Hepatocyte (in vitro differentiated cells): ENCODE measurements around the gene GRID1.

Experiments used
- EZH2 ChIP-seq: fragments of 200-600 bp; sonication (generic); IDR thresholded peaks from 2 replicates; pipeline ENCODE4 v1.6.1; 2016; ENCODE audit warnings: antibody characterized with exemption, mild to moderate bottlenecking, borderline replicate concordance
- EZH2phosphoT487 ChIP-seq: fragments of 200-600 bp; sonication (generic); IDR thresholded peaks from one replicate; pipeline ENCODE4 v1.6.1; 2018; ENCODE audit warnings: antibody characterized with exemption, mild to moderate bottlenecking, low read depth, moderate library complexity; ENCODE audit not compliant: unreplicated experiment, severe bottlenecking
- TF ChIP-seq, protein P1 (sequence below): fragments of 200-600 bp; sonication (generic); IDR thresholded peaks from 2 replicates; pipeline ENCODE4 v1.5.1; 2016; ENCODE audit warnings: antibody characterized with exemption, mild to moderate bottlenecking; ENCODE audit not compliant: poor library complexity

- TF ChIP-seq, protein P1, sequence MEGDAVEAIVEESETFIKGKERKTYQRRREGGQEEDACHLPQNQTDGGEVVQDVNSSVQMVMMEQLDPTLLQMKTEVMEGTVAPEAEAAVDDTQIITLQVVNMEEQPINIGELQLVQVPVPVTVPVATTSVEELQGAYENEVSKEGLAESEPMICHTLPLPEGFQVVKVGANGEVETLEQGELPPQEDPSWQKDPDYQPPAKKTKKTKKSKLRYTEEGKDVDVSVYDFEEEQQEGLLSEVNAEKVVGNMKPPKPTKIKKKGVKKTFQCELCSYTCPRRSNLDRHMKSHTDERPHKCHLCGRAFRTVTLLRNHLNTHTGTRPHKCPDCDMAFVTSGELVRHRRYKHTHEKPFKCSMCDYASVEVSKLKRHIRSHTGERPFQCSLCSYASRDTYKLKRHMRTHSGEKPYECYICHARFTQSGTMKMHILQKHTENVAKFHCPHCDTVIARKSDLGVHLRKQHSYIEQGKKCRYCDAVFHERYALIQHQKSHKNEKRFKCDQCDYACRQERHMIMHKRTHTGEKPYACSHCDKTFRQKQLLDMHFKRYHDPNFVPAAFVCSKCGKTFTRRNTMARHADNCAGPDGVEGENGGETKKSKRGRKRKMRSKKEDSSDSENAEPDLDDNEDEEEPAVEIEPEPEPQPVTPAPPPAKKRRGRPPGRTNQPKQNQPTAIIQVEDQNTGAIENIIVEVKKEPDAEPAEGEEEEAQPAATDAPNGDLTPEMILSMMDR, result no peak
- TF ChIP-seq EZH2 (no peak), EZH2phosphoT487 (no peak)
These were observed 121.6 kb downstream of the GRID1 start for GRCh38 chr10:86245015-86245394.
